NCI-H128 (cell line): ENCODE measurements around the gene ZFYVE9.

Experiments
- DNase-seq: peaks from one replicate; lab custom pipeline; 2025; ENCODE audit not compliant: unreplicated experiment; lab: John Stamatoyannopoulos, UW

The ZFYVE9 gene

GRCh38 chr1:52239708-52240001 lies 97.8 kb downstream of the ZFYVE9 start:
- DNase-seq = no peak

GRCh38 chr1:52240592-52241210 lies 98.8 kb downstream of the ZFYVE9 start:
- no peak for DNase-seq

- no peak for DNase-seq
These were observed 101.5 kb downstream of the ZFYVE9 start for GRCh38 chr1:52243221-52243987.

GRCh38 chr1:52249831-52250230 lies 107.9 kb downstream of the ZFYVE9 start:
- DNase-seq = no peak

- no peak for DNase-seq
These were observed 111.5 kb downstream of the ZFYVE9 start for GRCh38 chr1:52253421-52253820.

- DNase-seq = no peak
These were observed 118.0 kb downstream of the ZFYVE9 start for GRCh38 chr1:52259886-52260285.

- no peak for DNase-seq
These were observed 121.4 kb downstream of the ZFYVE9 start for GRCh38 chr1:52263153-52263910.

- DNase-seq = no peak
These were observed 122.7 kb downstream of the ZFYVE9 start for GRCh38 chr1:52264530-52265115.

- DNase-seq = no peak
These were observed 124.6 kb downstream of the ZFYVE9 start for GRCh38 chr1:52266507-52266906.

DNA sequence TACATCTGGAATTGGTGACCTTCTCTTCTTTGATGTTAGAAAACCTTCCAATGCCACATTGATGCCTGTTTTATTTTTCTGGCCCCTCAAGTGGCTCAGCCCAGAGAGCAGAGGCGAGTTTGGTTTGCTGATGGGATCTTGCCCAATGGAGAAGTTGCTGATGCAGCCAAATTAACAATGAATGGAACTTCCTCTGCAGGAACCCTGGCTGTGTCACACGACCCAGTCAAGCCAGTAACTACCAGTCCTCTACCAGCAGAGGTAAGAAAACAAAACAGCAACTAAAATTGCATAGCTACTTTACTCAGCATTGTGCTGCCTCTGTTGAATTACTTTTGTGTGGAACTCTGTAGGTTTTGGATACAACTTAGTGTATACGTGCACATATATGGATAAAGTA lies 126.5 kb downstream of the ZFYVE9 start:
- DNase-seq = no peak

DNA sequence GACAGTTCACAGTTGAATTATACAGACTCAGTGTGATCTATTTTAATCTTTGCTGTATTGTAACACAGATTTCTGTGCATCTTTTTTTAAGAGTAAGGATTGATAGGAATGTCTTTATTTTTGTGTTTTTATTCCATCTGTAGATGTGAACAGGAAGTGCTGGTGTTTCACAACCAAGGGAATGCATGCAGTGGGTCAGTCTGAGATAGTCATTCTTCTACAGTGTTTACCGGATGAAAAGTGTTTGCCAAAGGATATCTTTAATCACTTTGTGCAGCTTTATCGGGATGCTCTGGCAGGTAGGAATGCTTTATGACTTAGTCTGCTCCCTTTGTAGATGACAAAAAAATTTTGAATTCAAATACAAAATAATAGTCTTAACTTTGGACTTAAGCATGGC lies 139.6 kb downstream of the ZFYVE9 start:
- no peak for DNase-seq

GRCh38 chr1:52288286-52288685 lies 146.4 kb downstream of the ZFYVE9 start:
- DNase-seq = no peak

- no peak for DNase-seq
These were observed 152.7 kb downstream of the ZFYVE9 start for GRCh38 chr1:52294580-52294979.

- no peak for DNase-seq
These were observed 154.5 kb downstream of the ZFYVE9 start for GRCh38 chr1:52296345-52296744.

- no peak for DNase-seq
These were observed 163.7 kb downstream of the ZFYVE9 start for GRCh38 chr1:52305417-52306226.

DNA sequence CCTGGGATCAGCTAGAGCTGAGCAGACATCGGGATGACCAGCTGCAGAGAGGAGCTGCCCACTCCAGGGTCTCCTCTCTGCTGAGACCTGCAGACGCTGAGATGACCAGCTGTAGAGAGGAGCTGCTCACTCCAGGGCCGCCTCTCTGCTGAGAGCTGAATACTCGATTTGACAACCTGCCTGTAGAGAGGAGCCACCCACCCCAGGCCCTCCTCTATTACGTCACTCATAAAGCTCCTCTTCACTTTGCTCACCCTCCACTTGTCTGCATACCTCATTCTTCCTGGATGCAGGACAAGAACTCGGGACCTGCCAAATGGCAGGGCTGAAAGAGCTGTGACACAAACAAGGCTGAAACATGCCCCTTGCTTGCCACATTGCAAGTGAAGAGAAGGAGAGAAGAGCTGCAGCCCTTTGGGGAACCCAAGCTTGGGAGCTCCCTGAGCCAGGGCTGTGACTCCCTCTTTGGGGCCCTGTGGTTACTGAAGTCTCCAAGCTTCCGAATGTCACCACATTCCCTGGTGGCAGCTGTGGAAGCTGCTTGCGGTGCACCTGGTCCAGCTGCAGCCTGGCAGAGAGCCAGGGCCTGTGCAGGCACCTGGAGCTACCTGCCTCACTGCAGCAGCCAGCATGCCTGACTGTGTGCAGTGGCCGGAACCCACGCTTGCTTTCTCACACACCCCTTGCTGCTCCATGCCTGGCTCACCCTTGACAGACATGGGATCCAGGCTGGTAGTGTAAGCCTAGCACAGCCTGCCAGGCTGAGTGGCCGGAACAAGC lies 164.5 kb downstream of the ZFYVE9 start:
- DNase-seq = no peak

- no peak for DNase-seq
These were observed 179.2 kb downstream of the ZFYVE9 start for GRCh38 chr1:52321061-52321460.

GRCh38 chr1:52323731-52324130 lies 181.8 kb downstream of the ZFYVE9 start:
- no peak for DNase-seq

DNA sequence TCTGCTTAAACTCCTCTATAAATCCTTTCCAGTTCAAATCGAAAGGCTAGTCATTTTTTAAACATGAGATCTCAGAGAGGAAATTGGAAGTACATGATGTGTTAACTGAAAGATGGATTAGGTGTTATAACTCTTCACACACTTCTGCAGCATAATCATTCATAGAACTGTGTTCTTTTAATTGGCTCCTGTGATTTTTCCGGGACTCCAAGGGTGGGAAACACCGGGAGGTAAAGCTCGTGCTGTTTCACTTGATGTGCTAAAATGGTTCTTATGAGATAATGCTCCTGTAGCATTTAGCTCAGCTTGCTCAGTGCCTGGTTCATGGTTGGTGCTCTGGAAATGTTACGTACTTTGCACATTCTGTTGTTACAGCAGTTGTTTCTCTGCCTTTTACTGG lies 183.9 kb downstream of the ZFYVE9 start:
- no peak for DNase-seq

DNA sequence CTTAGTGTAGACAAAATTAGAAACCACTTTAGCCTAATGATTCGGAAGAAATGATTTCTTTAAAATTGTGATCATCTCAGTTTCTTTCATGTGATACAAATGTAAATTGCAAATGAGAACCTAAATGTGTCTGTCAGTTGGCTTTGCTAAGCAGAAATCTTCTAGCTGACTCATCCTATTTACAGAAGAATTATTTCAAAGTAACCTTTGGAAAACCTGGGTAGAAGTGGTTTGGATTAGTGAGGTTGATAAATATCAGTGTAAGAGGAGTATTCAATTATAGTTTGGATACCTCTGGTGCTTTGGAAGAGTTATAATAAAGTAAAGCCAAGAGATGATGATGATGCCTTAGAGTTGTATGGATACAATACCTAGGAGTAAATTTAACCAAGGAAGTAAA lies 186.7 kb downstream of the ZFYVE9 start:
- DNase-seq = no peak
